Endothelial cell of umbilical vein (primary cell): Measurements from ENCODE around the gene NPSR1. TPM values are rescaled to one million over a fixed set of nuclear protein-coding genes. Genes with fewer than 3 reads are reported as not detected.

Experiments
- BruUV-seq: library from RNA; stranded (reverse); fragments of 400-500 nt; replicated peaks from 2 replicates; lab custom pipeline; 2021; lab: Mats Ljungman, UMichigan
- CTCF ChIA-PET: fragments of 300-600, 350-600 bp; sonication (Branson Sonifier 250); formaldehyde crosslinking; loops from one replicate; lab custom pipeline; 2021; ENCODE audit warnings: antibody characterized with exemption, inconsistent platforms; lab: Charles Lee
- POLR2A ChIA-PET: fragments of 300-600, 350-600 bp; sonication (Branson Sonifier 250); formaldehyde crosslinking; loops from one replicate; lab custom pipeline; 2021; ENCODE audit warnings: antibody characterized with exemption, inconsistent platforms; lab: Charles Lee
- DNase-seq: peaks from one replicate; pipeline ENCODE4 v3.0.0-alpha.2; 2011; ENCODE audit warnings: low read depth, low spot score
- FAIRE-seq: peaks from 2 replicates; lab custom pipeline; 2011; peaks lifted over from hg19 to GRCh38; lab: Jason Lieb, UNC
- H2AFZ ChIP-seq: 2 replicates; pipeline ENCODE4 v1.6.0; 2012; ENCODE audit warnings: low read depth, low read length, control low read depth, inconsistent platforms
- H3K27ac ChIP-seq: 2 replicates; pipeline ENCODE4 v1.5.1; 2011; ENCODE audit warnings: low read depth, mild to moderate bottlenecking, control low read depth, low read length, moderate library complexity; ENCODE audit not compliant: insufficient read depth
- H3K27me3 ChIP-seq, 2 experiments: 2 replicates each; pipeline versions ENCODE4 v1.6.0 to v1.6.1; 2011; ENCODE audit warnings: low read length in 2 of 2, mixed read lengths in 1 of 2; ENCODE audit not compliant: control insufficient read depth in 2 of 2, insufficient read depth in 2 of 2
- H3K36me3 ChIP-seq, 2 experiments: 2 replicates in 1 of 2; 3 replicates in 1 of 2; pipeline ENCODE4 v1.5.1; 2011; ENCODE audit warnings: low read length in 2 of 2, mild to moderate bottlenecking in 1 of 2, moderate library complexity in 1 of 2; ENCODE audit not compliant: control insufficient read depth in 2 of 2, insufficient read depth in 2 of 2; ENCODE audit errors: extremely low read depth in 1 of 2
- H3K4me1 ChIP-seq: 3 replicates; pipeline ENCODE4 v1.5.1; 2011; ENCODE audit warnings: mild to moderate bottlenecking, low read length; ENCODE audit not compliant: control insufficient read depth, insufficient read depth; ENCODE audit errors: extremely low read depth
- H3K4me2 ChIP-seq: 2 replicates; pipeline ENCODE4 v1.6.1; 2011; ENCODE audit warnings: low read length, control low read depth, mixed read lengths; ENCODE audit not compliant: insufficient read depth
- H3K4me3 ChIP-seq, 3 experiments: fragments of 200-600 bp in 1 of 3; sonication (generic), shearing (Covaris generic) in 1 of 3; replicated peaks in 1 of 3; 2 replicates each; pipeline ENCODE4 v1.5.1; 2011 to 2016; ENCODE audit warnings: control low read depth in 3 of 3, low read length in 3 of 3, mild to moderate bottlenecking in 2 of 3, inconsistent platforms in 1 of 3, low read depth in 1 of 3, moderate library complexity in 1 of 3; ENCODE audit not compliant: insufficient read depth in 1 of 3
- H3K79me2 ChIP-seq: 2 replicates; pipeline ENCODE4 v1.6.0; 2012; ENCODE audit warnings: low read length, inconsistent platforms; ENCODE audit not compliant: control insufficient read depth, insufficient read depth
- H3K9ac ChIP-seq: replicated peaks from 2 replicates; pipeline ENCODE3; 2011; ENCODE audit warnings: low read length, control low read depth; ENCODE audit not compliant: insufficient read depth; ENCODE audit errors: extremely low read depth
- H3K9me1 ChIP-seq: replicated peaks from 3 replicates; pipeline ENCODE4 v1.6.0; 2011; ENCODE audit warnings: mild to moderate bottlenecking, low read length; ENCODE audit not compliant: control insufficient read depth, insufficient read depth; ENCODE audit errors: extremely low read depth
- H3K9me3 ChIP-seq: replicated peaks from 2 replicates; pipeline ENCODE4 v1.5.1; 2012; ENCODE audit warnings: low read length, inconsistent platforms; ENCODE audit not compliant: control insufficient read depth, insufficient read depth
- H4K20me1 ChIP-seq: replicated peaks from 2 replicates; pipeline ENCODE3; 2011; ENCODE audit warnings: mild to moderate bottlenecking, low read length; ENCODE audit not compliant: control insufficient read depth, insufficient read depth; ENCODE audit errors: extremely low read depth
- CTCF ChIP-seq, 2 donors: IDR thresholded peaks; 1 replicate in 1 of 2; 2 replicates in 1 of 2; pipeline ENCODE4 v1.5.1; 2011; ENCODE audit warnings: low read length in 2 of 2, mild to moderate bottlenecking in 2 of 2, moderate library complexity in 2 of 2, control low read depth in 1 of 2, inconsistent platforms in 1 of 2, low read depth in 1 of 2; ENCODE audit not compliant: insufficient read depth in 1 of 2; ENCODE audit errors: extremely low read depth in 1 of 2
- EZH2 ChIP-seq: IDR thresholded peaks from 2 replicates; pipeline ENCODE4 v1.6.1; 2012; ENCODE audit warnings: borderline replicate concordance, low read depth, mild to moderate bottlenecking, moderate library complexity, low read length, inconsistent platforms; ENCODE audit not compliant: severe bottlenecking
- FOS ChIP-seq: IDR thresholded peaks from 2 replicates; pipeline ENCODE4 v1.6.1; 2011; ENCODE audit warnings: mild to moderate bottlenecking, low read length, moderate library complexity, borderline replicate concordance; ENCODE audit not compliant: insufficient read depth
- GATA2 ChIP-seq: IDR thresholded peaks from 2 replicates; pipeline ENCODE4 v1.7.0; 2011; ENCODE audit warnings: low read depth, mild to moderate bottlenecking, moderate library complexity, mixed read lengths, low read length; ENCODE audit not compliant: insufficient read length, insufficient read depth
- JUN ChIP-seq: IDR thresholded peaks from 2 replicates; pipeline ENCODE4 v1.6.1; 2011; ENCODE audit warnings: borderline replicate concordance, low read depth; ENCODE audit not compliant: insufficient read length, insufficient read depth
- MAX ChIP-seq: IDR thresholded peaks from 2 replicates; pipeline ENCODE4 v1.6.1; 2011; ENCODE audit not compliant: insufficient read depth, insufficient read length
- MYC ChIP-seq: IDR thresholded peaks from one replicate; pipeline ENCODE4 v1.6.1; 2011; ENCODE audit warnings: mild to moderate bottlenecking, low read depth, low read length
- POLR2A ChIP-seq: IDR thresholded peaks from 2 replicates; pipeline ENCODE4 v1.6.1; 2012; ENCODE audit warnings: low read depth, mild to moderate bottlenecking, control low read depth, low read length
- POLR2AphosphoS5 ChIP-seq: IDR thresholded peaks from 2 replicates; pipeline ENCODE4 v1.6.1; 2012; ENCODE audit warnings: low read depth, mild to moderate bottlenecking, control low read depth, low read length, moderate library complexity; ENCODE audit not compliant: insufficient read depth
- dilution Hi-C: fragments of 300-500 bp; cut with MboI; formaldehyde crosslinking; loops from one replicate; pipeline ENCODE4 v1.15.0; 2019; ENCODE audit warnings: low sequenced_read_pairs; ENCODE audit not compliant: extremely low pct_ligation_motif_present
- intact Hi-C: fragments of 100-400 bp; cut with micrococcal nuclease; formaldehyde crosslinking; loops from one replicate; pipeline ENCODE4 v1.10.0; 2022
- polyA plus RNA-seq, 4 experiments: library from polyadenylated mRNA; depleted of rRNA in 3 of 4; stranded (reverse) in 3 of 4; unstranded in 1 of 4; fragments of >200 nt; gene quantifications; 2 replicates each; pipeline versions ENCODE4 v1.2.1 to v1.2.3, GENCODE V29; 2011 to 2012; ENCODE audit warnings: missing spikeins in 1 of 4
- total RNA-seq: library from RNA; stranded (reverse); gene quantifications from 2 replicates; pipeline ENCODE4 v1.2.3, GENCODE V29; 2021

Gene NPSR1
- total and polyA plus RNA-seq, 2 donors (not counting 3 experiments of a cell fraction or from before 2014, with no cell fraction given) = not detected

GRCh38 chr7:34720289-34720688 lies 62.3 kb downstream of the NPSR1 start:
- H3K79me2 ChIP-seq = no peaks in the 10 kb centered on the region
- dilution Hi-C loops (no loop called here), intact Hi-C loops (no loop called here)
- H3K27me3 ChIP-seq = peaks cover 0 to 2% of the 10 kb centered on the region in 2 experiments
- no TSS peak for BruUV-seq
- DNase-seq (no peak), FAIRE-seq (no peak)
- no peak overlapping the region for H3K27ac ChIP-seq
- H3K36me3 ChIP-seq = no peaks in the 10 kb centered on the region
- H3K9me3 ChIP-seq = no peaks in the 10 kb centered on the region
- no peaks in the 10 kb centered on the region for H3K9me1 ChIP-seq
- H2AFZ ChIP-seq = no peak overlapping the region
- POLR2A ChIA-PET = no interaction called here
- no peak overlapping the region for H3K4me2 ChIP-seq
- no peak overlapping the region for H3K4me3 ChIP-seq
- H4K20me1 ChIP-seq = no peaks in the 10 kb centered on the region
- no peak overlapping the region for H3K9ac ChIP-seq
- CTCF ChIA-PET = no interaction called here
- no peak for TF ChIP-seq EZH2
- no peak for TF ChIP-seq MYC
- TF ChIP-seq FOS = no peak
- TF ChIP-seq MAX = no peak
- no peak for TF ChIP-seq POLR2A
- TF ChIP-seq POLR2AphosphoS5 = no peak
- no peak for TF ChIP-seq GATA2
- no peak for TF ChIP-seq JUN
- TF ChIP-seq CTCF (IDR thresholded peaks at IDR 0.05; ENCODE audit: extremely low read depth in 1 of 2, insufficient read depth in 1 of 2, low read depth in 1 of 2, low read length in 2 of 2) = no peak
- H3K4me1 ChIP-seq = no peaks in the 10 kb centered on the region
